ENCODE data around the gene OCLN.

OCLN gene

GRCh38 chr5:69525490-69525889 lies 32.9 kb downstream of the OCLN start:
- TF ChIP-seq CTCF (IDR thresholded peaks at IDR 0.05) = no peak
- Histone ChIP-seq H3K4me3 (ENCODE audit: low read depth in 1 of 2, low read length in 1 of 2) (no peak overlapping the region), H3K4me1 (ENCODE audit: control insufficient read depth in 1 of 2, insufficient read depth in 1 of 2, low read depth in 1 of 2, low read length in 1 of 2) (peaks cover 2 to 3% of the 10 kb centered on the region in 2 experiments), H3K9me3 (no peaks in the 10 kb centered on the region), H3K36me3 (no peaks in the 10 kb centered on the region), H3K27ac (no peak overlapping the region), H3K27me3 (no peaks in the 10 kb centered on the region)

GRCh38 chr5:69526660-69527059 lies 34.1 kb downstream of the OCLN start:
- Histone ChIP-seq H3K27me3 (no peaks in the 10 kb centered on the region), H3K4me3 (ENCODE audit: low read depth in 1 of 2, low read length in 1 of 2) (no peak overlapping the region), H3K36me3 (no peaks in the 10 kb centered on the region), H3K4me1 (ENCODE audit: control insufficient read depth in 1 of 2, insufficient read depth in 1 of 2, low read depth in 1 of 2, low read length in 1 of 2) (peaks cover 11 to 14% of the 10 kb centered on the region in 2 experiments), H3K9me3 (no peaks in the 10 kb centered on the region), H3K27ac (no peak overlapping the region)
- no peak for TF ChIP-seq CTCF (IDR thresholded peaks at IDR 0.05)

GRCh38 chr5:69527128-69527770 lies 34.7 kb downstream of the OCLN start:
- no peak overlapping the region for H3K27ac ChIP-seq
- H3K36me3 ChIP-seq = no peaks in the 10 kb centered on the region
- no peaks in the 10 kb centered on the region for H3K9me3 ChIP-seq
- no peak for TF ChIP-seq CTCF (IDR thresholded peaks at IDR 0.05)
- H3K4me1 ChIP-seq (ENCODE audit: control insufficient read depth in 1 of 2, insufficient read depth in 1 of 2, low read depth in 1 of 2, low read length in 1 of 2) = peaks cover 11 to 14% of the 10 kb centered on the region in 2 experiments
- H3K27me3 ChIP-seq = no peaks in the 10 kb centered on the region
- no peak overlapping the region for H3K4me3 ChIP-seq (ENCODE audit: low read depth in 1 of 2, low read length in 1 of 2)

- peaks cover 11 to 14% of the 10 kb centered on the region in 2 experiments for H3K4me1 ChIP-seq (ENCODE audit: control insufficient read depth in 1 of 2, insufficient read depth in 1 of 2, low read depth in 1 of 2, low read length in 1 of 2)
- H3K36me3 ChIP-seq = no peaks in the 10 kb centered on the region
- no peaks in the 10 kb centered on the region for H3K9me3 ChIP-seq
- no peak overlapping the region for H3K27ac ChIP-seq
- no peaks in the 10 kb centered on the region for H3K27me3 ChIP-seq
- TF ChIP-seq CTCF (IDR thresholded peaks at IDR 0.05) = no peak
- H3K4me3 ChIP-seq (ENCODE audit: low read depth in 1 of 2, low read length in 1 of 2) = no peak overlapping the region
Measured at GRCh38 chr5:69528035-69528434, 35.4 kb downstream of the OCLN start.

- no peak overlapping the region for H3K27ac ChIP-seq
- TF ChIP-seq CTCF (IDR thresholded peaks at IDR 0.05) = no peak
Measured at GRCh38 chr5:69528609-69529008, 36.0 kb downstream of the OCLN start.

More at GRCh38 chr5:69528609-69529008, 36.0 kb downstream of the OCLN start:
- no peaks in the 10 kb centered on the region for H3K9me3 ChIP-seq
- peaks cover 11 to 14% of the 10 kb centered on the region in 2 experiments for H3K4me1 ChIP-seq (ENCODE audit: control insufficient read depth in 1 of 2, insufficient read depth in 1 of 2, low read depth in 1 of 2, low read length in 1 of 2)
- H3K27me3 ChIP-seq = no peaks in the 10 kb centered on the region
- no peak overlapping the region for H3K4me3 ChIP-seq (ENCODE audit: low read depth in 1 of 2, low read length in 1 of 2)
- H3K36me3 ChIP-seq = no peaks in the 10 kb centered on the region
